MCF 10A (cell line): ENCODE measurements around the gene ANKRD18B. TPM values are rescaled to one million over a fixed set of nuclear protein-coding genes. Genes with fewer than 3 reads are reported as not detected.
"Not testable (repeated sequence)": the region's sequence is repeated elsewhere in the genome, so short reads cannot be mapped to it uniquely, and the experiment has no call there.

Experiments
- BruUV-seq: library from RNA; stranded (reverse); fragments of 400-500 nt; replicated peaks from 2 replicates; lab custom pipeline; 2021; lab: Mats Ljungman, UMichigan
- CTCF ChIA-PET: fragments of 300-600 bp; sonication (Branson Sonifier 250); formaldehyde crosslinking; extraction: SDS; loops from one replicate; lab custom pipeline; 2021; ENCODE audit warnings: antibody characterized with exemption, inconsistent platforms; lab: Yijun Ruan, JAX
- POLR2A ChIA-PET: fragments of 300-600, 350-650 bp; sonication (Branson Sonifier 250); formaldehyde crosslinking; extraction: SDS; loops from one replicate; lab custom pipeline; 2020; ENCODE audit warnings: antibody characterized with exemption, inconsistent platforms; lab: Yijun Ruan, JAX
- DNase-seq: peaks from one replicate; pipeline ENCODE4 v3.0.0-alpha.2; 2018; ENCODE audit not compliant: unreplicated experiment
- H3K27ac Mint-ChIP-seq: one replicate; pipeline ENCODE4 v1.8.0; 2022; ENCODE audit warnings: mild to moderate bottlenecking, low read depth, mixed read lengths; ENCODE audit not compliant: unreplicated experiment
- H3K27me3 Mint-ChIP-seq: one replicate; pipeline ENCODE4 v1.8.0; 2022; ENCODE audit warnings: mixed read lengths; ENCODE audit not compliant: insufficient read depth, unreplicated experiment
- H3K36me3 Mint-ChIP-seq: one replicate; pipeline ENCODE4 v1.8.0; 2022; ENCODE audit warnings: mild to moderate bottlenecking, moderate library complexity, mixed read lengths; ENCODE audit not compliant: insufficient read depth, unreplicated experiment
- H3K4me1 Mint-ChIP-seq: one replicate; pipeline ENCODE4 v1.8.0; 2022; ENCODE audit warnings: mixed read lengths; ENCODE audit not compliant: insufficient read depth, unreplicated experiment
- H3K4me3 Mint-ChIP-seq: one replicate; pipeline ENCODE4 v1.8.0; 2022; ENCODE audit warnings: mild to moderate bottlenecking, moderate library complexity, mixed read lengths; ENCODE audit not compliant: unreplicated experiment
- H3K9me3 Mint-ChIP-seq: one replicate; pipeline ENCODE4 v1.8.0; 2022; ENCODE audit warnings: mixed read lengths; ENCODE audit not compliant: unreplicated experiment
- intact Hi-C: fragments of 100-400 bp; cut with micrococcal nuclease; formaldehyde crosslinking; loops from 2 replicates; pipeline ENCODE4 v1.14.1; 2022
- total RNA-seq: library from RNA; stranded (reverse); gene quantifications from 2 replicates; pipeline ENCODE4 v1.2.3, GENCODE V29; 2022
- TF ChIP-seq, protein P1 (sequence below): fragments of 200-600 bp; IDR thresholded peaks from one replicate; pipeline ENCODE4 v1.8.0; 2022; ENCODE audit warnings: antibody characterized with exemption, mild to moderate bottlenecking; ENCODE audit not compliant: unreplicated experiment

ANKRD18B gene
- total RNA-seq, 1 experiment from 2014 or later: 13.0 TPM

- H3K4me3 Mint-ChIP-seq, H3K9me3 Mint-ChIP-seq, H3K4me1 Mint-ChIP-seq, DNase-seq, H3K27ac Mint-ChIP-seq, BruUV-seq, H3K36me3 Mint-ChIP-seq, POLR2A ChIA-PET, H3K27me3 Mint-ChIP-seq: not testable (repeated sequence)
- CTCF ChIA-PET: interaction anchor here (2.1 kb wide), 1 partner anchor 41 kb away, joined by 5 read pairs; no protein-coding TSS in a partner anchor
- intact Hi-C loops: loop anchor here (5.0 kb wide), 1 partner anchor 114 kb away; the partner anchor contains the start of gene AQP7
Observed at GRCh38 chr9:33516397-33516796, 7.7 kb upstream of the ANKRD18B start.

DNA sequence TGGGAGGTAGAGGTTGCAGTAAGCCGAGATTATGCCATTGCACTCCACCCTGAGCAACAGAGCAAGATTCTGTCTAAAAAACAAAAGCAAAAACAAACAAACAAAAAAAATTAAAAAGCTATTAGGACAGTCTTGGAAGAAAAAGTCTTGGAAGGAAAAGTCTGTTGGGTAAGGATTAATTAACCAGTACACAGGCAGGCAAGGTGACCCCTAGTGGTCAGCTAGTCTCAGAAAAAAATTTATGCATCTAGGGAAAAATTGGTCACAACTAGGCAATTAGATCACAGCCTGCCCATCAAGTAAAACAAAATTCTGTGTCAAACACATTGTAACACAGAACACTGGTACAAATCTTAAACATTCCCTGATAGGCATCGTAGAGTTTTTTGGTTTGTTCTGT is 6.7 kb upstream of the ANKRD18B start:
- peaks cover 5% of the 10 kb centered on the region for H3K4me1 Mint-ChIP-seq
- no peak overlapping the region for H3K4me3 Mint-ChIP-seq
- POLR2A ChIA-PET: interaction anchor here (0.6 to 2.1 kb wide), 7 partner anchors 9 to 441 kb away, joined by 3 to 21 read pairs (median 3); partner anchors contain the start of gene NOL6
- no TSS peak for BruUV-seq
- intact Hi-C loops: loop anchor here (5.0 kb wide), 1 partner anchor 115 kb away; the partner anchor contains the start of gene AQP7
- H3K36me3 Mint-ChIP-seq: no peaks in the 10 kb centered on the region
- peak; percentile 68 for DNase-seq
- CTCF ChIA-PET: interaction anchor here (0.6 to 2.1 kb wide), 17 partner anchors 8 to 1895 kb away, joined by 3 to 5 read pairs (median 3); no protein-coding TSS in a partner anchor
- H3K27ac Mint-ChIP-seq: no peak overlapping the region
- TF ChIP-seq, protein P1, sequence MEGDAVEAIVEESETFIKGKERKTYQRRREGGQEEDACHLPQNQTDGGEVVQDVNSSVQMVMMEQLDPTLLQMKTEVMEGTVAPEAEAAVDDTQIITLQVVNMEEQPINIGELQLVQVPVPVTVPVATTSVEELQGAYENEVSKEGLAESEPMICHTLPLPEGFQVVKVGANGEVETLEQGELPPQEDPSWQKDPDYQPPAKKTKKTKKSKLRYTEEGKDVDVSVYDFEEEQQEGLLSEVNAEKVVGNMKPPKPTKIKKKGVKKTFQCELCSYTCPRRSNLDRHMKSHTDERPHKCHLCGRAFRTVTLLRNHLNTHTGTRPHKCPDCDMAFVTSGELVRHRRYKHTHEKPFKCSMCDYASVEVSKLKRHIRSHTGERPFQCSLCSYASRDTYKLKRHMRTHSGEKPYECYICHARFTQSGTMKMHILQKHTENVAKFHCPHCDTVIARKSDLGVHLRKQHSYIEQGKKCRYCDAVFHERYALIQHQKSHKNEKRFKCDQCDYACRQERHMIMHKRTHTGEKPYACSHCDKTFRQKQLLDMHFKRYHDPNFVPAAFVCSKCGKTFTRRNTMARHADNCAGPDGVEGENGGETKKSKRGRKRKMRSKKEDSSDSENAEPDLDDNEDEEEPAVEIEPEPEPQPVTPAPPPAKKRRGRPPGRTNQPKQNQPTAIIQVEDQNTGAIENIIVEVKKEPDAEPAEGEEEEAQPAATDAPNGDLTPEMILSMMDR: peak; percentile 53
- no peaks in the 10 kb centered on the region for H3K27me3 Mint-ChIP-seq
- no peaks in the 10 kb centered on the region for H3K9me3 Mint-ChIP-seq

DNA sequence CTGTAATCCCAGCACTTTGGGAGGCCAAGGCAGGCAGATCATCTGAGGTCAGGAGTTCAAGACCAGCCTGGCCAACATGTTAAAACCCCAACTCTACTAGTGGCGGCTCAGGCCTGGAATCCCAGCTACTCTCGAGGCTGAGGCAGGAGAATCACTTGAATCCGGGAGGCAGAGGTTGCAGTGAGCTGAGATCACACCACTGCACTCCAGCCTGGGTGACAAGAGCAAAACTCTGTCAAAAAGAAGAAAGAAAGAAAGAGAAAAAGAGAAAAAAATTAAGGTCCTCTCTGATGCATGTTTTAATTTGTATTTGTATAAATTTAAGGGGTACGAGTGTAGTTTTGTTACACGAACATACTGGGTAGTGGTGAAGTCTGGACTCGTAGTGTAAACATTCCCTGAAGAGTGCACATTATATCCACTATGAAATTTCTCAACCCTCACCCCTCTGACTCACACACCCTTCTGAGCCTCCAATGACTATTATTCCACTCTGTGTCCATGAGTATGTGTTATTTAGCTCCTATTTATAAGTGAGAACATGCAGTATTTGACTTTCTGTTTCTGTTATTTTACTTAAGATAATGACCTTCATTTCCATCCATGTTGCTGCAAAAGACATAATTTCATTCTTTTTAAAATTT is 6.0 kb upstream of the ANKRD18B start:
- intact Hi-C loops: loop anchor here (5.0 kb wide), 1 partner anchor 116 kb away; the partner anchor contains the start of gene AQP7
- not testable (repeated sequence) for H3K36me3 Mint-ChIP-seq, H3K4me1 Mint-ChIP-seq, H3K9me3 Mint-ChIP-seq, H3K27me3 Mint-ChIP-seq, H3K4me3 Mint-ChIP-seq, H3K27ac Mint-ChIP-seq, BruUV-seq
- DNase-seq: peak; percentile 82
- POLR2A ChIA-PET: interaction anchor here (0.9 to 2.1 kb wide), 4 partner anchors 45 to 143 kb away, joined by 3 to 21 read pairs (median 4); partner anchors contain the start of gene NOL6
- CTCF ChIA-PET: interaction anchor here (0.6 to 2.1 kb wide), 12 partner anchors 9 to 203 kb away, joined by 3 to 5 read pairs (median 4); no protein-coding TSS in a partner anchor

GRCh38 chr9:33521861-33522260 is 2.2 kb upstream of the ANKRD18B start:
- not testable (repeated sequence) for BruUV-seq

DNA sequence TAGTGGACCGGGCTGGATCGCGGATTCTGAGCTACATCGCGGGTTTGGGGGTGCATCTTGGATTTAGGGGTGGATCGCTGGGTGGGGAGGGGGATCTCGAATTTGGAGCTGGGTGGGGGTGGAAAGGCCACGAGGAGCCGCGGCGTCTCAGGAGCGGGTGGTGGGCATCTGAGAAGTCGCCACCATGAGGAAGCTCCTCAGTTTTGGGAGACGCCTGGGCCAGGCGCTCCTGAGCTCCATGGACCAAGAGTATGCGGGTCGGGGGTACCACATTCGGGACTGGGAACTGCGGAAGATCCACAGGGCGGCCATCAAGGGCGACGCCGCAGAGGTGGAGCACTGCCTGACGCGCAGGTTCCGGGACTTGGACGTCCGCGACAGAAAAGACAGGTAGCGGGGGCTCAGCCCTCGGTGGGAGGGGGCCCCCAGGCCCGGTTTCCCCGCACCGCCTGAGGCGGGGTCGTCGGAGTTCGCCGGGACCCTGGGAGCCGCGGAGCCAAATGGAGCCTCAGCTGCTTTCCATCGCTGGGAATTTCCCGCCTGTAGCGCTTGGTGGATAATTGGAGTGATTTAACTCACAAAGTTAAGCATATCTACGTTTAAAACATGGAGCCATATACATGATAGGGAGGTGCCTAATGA is 376 bp downstream of the ANKRD18B start:
- Mint-ChIP-seq H3K36me3 (no peaks in the 10 kb centered on the region), H3K4me1 (no peaks in the 10 kb centered on the region), H3K27me3 (no peaks in the 10 kb centered on the region), H3K9me3 (no peaks in the 10 kb centered on the region), H3K4me3 (peak overlapping the region; percentile 96), H3K27ac (peak overlapping the region; percentile 76)
- CTCF ChIA-PET: interaction anchor here (0.6 to 1.4 kb wide), 5 partner anchors 51 to 152 kb away, joined by 3 to 9 read pairs (median 4); partner anchors contain the start of gene NOL6
- intact Hi-C loops: loop anchor here (5.0 kb wide), 1 partner anchor 198 kb away; no protein-coding TSS in a partner anchor
- POLR2A ChIA-PET: interaction anchor here (0.7 to 3.3 kb wide), 11 partner anchors 10 to 238 kb away, joined by 3 to 19 read pairs (median 4); partner anchors contain the start of gene NOL6
- BruUV-seq: no TSS peak
- peak; percentile 33 for DNase-seq
- TF ChIP-seq, protein P1: no peak

More at GRCh38 chr9:33521861-33522260, 2.2 kb upstream of the ANKRD18B start:
- H3K4me3 Mint-ChIP-seq, H3K36me3 Mint-ChIP-seq, H3K9me3 Mint-ChIP-seq, H3K27ac Mint-ChIP-seq, CTCF ChIA-PET, H3K4me1 Mint-ChIP-seq, H3K27me3 Mint-ChIP-seq, DNase-seq: not testable (repeated sequence)
- POLR2A ChIA-PET: interaction anchor here (3.3 kb wide), 1 partner anchor 48 kb away, joined by 19 read pairs; the partner anchor contains the start of gene NOL6
- intact Hi-C loops: loop anchor here (2.0 to 5.0 kb wide), 2 partner anchors 49 to 200 kb away; partner anchors contain the start of gene NOL6

- not testable (repeated sequence) for BruUV-seq
Observed at GRCh38 chr9:33528069-33528468, 4.0 kb downstream of the ANKRD18B start.

DNA sequence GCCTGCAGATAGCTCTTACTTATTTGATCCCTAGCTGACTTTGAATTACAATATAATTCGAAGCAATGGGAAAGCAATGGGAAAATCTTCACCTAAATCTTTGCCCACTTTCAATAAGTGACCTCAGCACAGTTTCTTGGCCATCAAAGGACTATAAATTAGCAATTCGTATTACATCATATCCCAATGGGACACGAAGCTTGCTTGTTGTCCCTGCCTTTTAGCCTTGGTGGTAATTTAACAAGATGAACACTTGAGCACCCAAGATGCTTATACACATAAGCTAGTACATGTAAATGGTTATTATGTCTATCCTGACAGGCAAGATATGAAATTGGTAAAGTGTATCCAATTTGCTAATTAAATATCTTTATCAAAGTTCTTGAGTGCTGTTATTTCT is 9.9 kb downstream of the ANKRD18B start:
- H3K9me3 Mint-ChIP-seq, H3K4me3 Mint-ChIP-seq, H3K27me3 Mint-ChIP-seq, H3K4me1 Mint-ChIP-seq, H3K27ac Mint-ChIP-seq, intact Hi-C loops, DNase-seq, BruUV-seq, CTCF ChIA-PET, H3K36me3 Mint-ChIP-seq: not testable (repeated sequence)
- POLR2A ChIA-PET: interaction anchor here (1.9 kb wide), 1 partner anchor 10 kb away, joined by 8 read pairs; the partner anchor contains the start of gene ANKRD18B

More at GRCh38 chr9:33528069-33528468, 4.0 kb downstream of the ANKRD18B start:
- DNase-seq, H3K36me3 Mint-ChIP-seq, H3K9me3 Mint-ChIP-seq, H3K4me1 Mint-ChIP-seq, H3K27ac Mint-ChIP-seq, CTCF ChIA-PET, H3K27me3 Mint-ChIP-seq, H3K4me3 Mint-ChIP-seq, intact Hi-C loops: not testable (repeated sequence)
- POLR2A ChIA-PET: interaction anchor here (0.7 kb wide), 1 partner anchor 1063 kb away, joined by 3 read pairs; no protein-coding TSS in a partner anchor
